GM18499 (cell line): ENCODE measurements around the gene RFPL2.

ENCODE experiments used
- ATAC-seq: cut with Tn5 transposase; IDR thresholded peaks from one replicate; pipeline ENCODE4 v1.9.1; 2021; ENCODE audit warnings: moderate number of reproducible peaks; ENCODE audit not compliant: insufficient read depth, unreplicated experiment

Gene RFPL2

DNA sequence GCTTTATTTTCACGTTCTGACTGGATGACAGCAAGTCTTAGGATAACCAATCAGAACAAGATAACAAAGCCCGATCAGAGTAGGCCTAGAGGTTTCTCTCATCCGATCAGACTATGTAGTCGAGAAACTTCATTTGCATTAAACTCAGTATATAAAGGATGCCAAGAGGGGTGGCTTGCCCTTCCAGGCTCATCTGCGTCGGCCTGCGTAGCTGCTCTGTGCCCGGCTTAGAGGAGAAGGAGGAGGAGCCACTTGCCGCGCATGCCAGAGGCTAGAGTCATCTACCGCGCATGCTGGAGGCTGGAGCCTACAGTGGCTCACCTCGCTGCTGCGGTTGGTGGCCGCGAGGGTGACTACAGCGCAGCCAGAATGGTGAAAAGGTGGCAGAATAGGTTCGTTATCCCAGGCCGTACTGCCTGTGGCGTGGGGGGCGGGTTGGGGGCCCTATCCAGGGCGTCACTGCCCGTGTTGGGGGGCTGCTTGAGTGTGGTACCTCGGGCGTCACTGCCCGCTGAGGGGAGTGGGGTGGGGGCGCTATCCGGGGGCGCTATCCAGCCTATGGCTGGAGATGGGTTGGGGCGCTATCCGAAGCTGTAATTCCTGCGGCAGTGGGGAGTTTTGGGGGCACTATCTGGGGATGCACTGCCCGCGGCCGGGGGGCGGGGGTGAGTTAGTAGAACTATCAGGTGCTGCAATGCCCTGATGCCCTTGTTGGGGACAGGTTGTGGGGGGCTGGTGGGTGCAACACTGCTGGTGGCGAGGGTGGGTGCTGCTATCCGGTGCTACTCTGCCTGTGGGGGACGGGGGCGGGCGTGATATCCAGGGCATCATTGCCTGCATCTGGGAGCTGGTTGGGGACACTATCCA is at the start of gene RFPL2:
Gene RFPL2 (minus strand): TSS at position 218 of the 867 bp plus-strand sequence. CDS start 2,622 bp downstream, outside the sequence.
- no peak for ATAC-seq

DNA sequence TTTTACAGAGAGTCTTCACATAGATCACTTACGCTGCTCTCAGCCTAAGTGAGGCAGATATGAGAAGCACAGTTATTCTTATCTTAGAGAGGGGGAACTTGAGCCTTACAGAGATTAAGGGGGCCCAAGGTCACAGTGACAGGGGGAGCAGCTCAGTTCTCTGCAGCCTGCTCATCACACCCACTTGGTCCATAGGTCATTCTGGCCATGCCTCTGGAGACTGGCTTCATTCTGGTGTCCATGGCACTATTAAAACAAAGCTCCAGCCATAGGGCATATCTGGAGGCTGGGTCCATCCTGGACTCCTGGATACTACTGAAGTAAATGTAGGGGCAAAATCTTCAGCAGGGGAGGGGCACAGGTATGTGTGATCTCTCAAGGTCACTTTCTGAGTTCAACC is 44.4 kb upstream of the RFPL2 start:
- no peak for ATAC-seq

GRCh38 chr22:32248276-32248675 is 43.4 kb upstream of the RFPL2 start:
- no peak for ATAC-seq

GRCh38 chr22:32246166-32246565 is 41.3 kb upstream of the RFPL2 start:
- no peak for ATAC-seq

DNA sequence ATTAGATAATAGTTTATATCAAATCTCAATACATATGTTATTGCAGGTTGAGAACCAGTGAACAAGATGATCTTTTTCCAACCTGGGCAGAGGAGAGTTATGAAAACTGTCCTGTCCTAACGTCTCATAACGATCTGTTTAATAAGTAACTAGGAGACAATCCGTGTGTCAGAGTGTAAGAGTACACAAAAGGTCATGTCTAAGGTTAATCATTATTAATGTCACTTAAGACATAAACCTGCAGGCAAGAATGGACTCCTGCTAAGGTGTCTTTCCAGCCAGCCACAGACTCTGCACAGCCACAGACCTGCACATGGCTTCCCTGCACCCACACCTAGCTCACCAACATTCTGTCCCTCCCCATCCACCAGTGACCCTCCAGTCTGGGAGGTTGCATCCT is 40.2 kb upstream of the RFPL2 start:
- ATAC-seq, result no peak

GRCh38 chr22:32244547-32244946 is 39.7 kb upstream of the RFPL2 start:
- ATAC-seq, result no peak

DNA sequence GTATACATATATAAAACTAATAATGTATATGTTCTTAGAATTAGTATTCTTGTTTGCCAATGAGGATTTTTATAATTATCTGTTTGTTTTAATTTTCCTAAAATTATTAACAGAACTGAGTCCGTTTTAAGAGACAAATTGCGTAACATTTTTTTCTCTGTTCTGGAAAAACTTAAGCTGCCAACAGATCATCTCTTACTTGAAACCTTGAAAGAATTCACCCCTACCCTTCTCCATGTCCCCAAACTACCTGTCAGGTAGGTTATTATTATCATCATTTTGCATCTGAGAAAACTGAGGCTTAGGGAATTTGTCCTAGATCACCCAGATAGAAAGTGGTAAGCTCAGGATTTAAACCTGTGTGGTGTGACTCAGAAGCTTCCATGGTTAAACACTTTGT is 35.6 kb upstream of the RFPL2 start:
- no peak for ATAC-seq

- no peak for ATAC-seq
Measured at GRCh38 chr22:32237906-32238305, 33.0 kb upstream of the RFPL2 start.

DNA sequence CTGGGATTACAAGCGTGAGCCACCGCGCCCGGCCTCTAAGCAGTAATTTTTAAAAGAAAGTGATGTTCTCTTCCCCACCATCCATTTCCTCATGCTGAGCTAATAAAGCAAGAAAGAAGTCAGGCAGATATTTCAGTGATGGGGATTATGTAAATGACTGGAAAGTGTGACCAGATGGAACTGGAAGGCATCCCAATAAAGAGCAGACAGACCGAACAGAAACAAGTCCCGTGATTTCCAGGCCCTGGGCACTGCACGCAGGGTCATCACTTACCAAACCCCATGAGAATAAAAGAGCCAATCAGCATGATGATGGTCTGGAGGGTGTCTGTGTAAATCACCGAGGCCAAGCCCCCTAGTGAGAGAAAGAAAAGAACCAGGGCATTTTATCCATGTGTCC is 32.1 kb upstream of the RFPL2 start:
- ATAC-seq, result no peak

GRCh38 chr22:32233091-32233490 is 28.2 kb upstream of the RFPL2 start:
- ATAC-seq, result no peak

- no peak for ATAC-seq
Measured at GRCh38 chr22:32232191-32232830, 27.4 kb upstream of the RFPL2 start.

GRCh38 chr22:32226326-32227104 is 21.6 kb upstream of the RFPL2 start:
- ATAC-seq, result no peak

GRCh38 chr22:32222991-32223390 is 18.1 kb upstream of the RFPL2 start:
- no peak for ATAC-seq

DNA sequence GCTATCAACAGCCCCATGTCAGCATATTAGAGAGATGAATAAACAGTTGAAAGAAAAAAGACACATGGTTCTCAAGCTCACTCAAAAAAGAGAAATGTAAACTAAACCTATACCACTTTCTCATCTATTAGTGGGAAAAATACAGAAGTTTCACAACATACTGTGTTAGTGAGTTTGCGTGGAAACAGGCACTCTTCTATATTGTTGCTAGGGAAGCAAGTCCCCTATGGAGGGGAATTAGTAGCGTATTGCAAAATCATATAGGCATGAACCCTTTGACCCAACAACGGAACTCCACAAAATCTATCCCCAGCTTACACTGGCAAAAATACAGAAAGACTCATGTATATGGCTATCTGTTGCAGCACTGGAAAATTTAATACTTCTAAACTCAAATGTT is 14.2 kb upstream of the RFPL2 start:
- ATAC-seq, result no peak

GRCh38 chr22:32218470-32218869 is 13.6 kb upstream of the RFPL2 start:
- no peak for ATAC-seq

- no peak for ATAC-seq
Measured at GRCh38 chr22:32217465-32217864, 12.6 kb upstream of the RFPL2 start.

DNA sequence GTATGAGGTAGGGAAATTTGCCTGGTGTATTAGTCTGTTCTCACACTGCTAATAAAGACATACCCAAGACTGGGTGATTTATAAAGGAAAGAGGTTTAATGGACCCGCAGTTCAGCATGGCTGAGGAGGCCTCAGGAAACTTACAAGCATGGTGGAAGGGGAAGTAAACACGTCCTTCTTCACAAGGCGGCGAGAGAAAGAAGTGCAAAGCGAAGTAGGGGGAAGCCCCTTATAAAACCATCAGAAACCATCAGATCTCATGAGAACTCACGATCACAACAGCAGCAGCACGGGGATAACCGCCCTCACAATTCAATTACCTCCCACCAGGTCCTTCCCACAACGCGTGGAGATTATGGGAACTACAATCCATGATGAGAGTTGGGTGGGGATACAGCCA is 12.0 kb upstream of the RFPL2 start:
- no peak for ATAC-seq

- ATAC-seq, result no peak
Measured at GRCh38 chr22:32211011-32211410, 6.1 kb upstream of the RFPL2 start.

DNA sequence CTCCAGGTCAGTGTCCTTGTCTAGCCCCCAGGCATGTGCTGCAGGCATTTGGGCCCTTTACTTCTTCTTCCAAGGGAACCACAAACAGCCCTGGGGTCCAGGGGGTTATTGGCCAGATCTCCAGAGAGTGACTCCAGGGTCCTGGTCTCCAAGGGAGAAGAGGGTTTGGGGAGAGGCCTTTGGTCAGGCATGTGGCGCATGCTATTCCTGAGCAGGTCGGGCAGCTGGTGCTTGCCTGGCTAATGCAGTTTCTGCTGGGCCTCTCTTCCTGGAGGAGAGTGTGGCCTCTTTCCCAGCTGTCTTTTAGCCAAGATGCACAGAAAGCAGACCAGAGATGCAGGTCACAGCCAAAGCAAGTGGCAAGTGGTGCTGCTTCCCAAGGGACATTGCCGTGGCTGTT is 3.8 kb upstream of the RFPL2 start:
- ATAC-seq, result no peak

DNA sequence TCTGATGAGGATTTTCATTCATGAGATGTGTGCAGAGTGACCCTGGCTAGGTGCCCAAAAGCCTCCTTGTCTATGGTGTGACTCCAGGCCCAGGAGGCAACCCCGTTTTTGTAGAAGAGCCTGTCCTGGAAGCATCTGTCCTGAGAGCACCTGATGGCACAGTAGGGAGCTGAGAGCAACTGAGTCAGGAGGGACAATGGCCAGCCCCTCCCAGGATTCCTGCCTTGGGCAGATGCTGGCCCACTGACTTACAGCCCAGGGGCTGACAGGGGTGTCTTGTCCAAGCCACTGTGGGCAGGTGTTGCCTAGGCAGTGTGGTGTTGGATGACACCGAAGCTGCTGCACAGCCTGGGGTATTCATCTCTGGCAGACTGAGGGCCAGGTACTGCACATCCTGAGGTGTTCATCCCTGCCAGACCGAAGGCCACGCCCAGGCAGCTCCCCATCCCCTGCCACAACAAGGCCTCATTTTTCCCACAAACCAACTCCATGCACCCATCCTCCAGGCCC is 3.2 kb upstream of the RFPL2 start:
- ATAC-seq, result no peak
